Progenitor cell of endocrine pancreas (in vitro differentiated cells): Measurements from ENCODE around the gene CDH13. TPM values are rescaled to one million over a fixed set of nuclear protein-coding genes. Genes with fewer than 3 reads are reported as not detected.

Source experiments
- DNase-seq: peaks from one replicate; pipeline ENCODE4 v3.0.0; 2021; ENCODE audit warnings: low spot score; ENCODE audit not compliant: unreplicated experiment
- H3K27ac Mint-ChIP-seq: 2 replicates; pipeline ENCODE4 v1.8.0; 2021; ENCODE audit warnings: mild to moderate bottlenecking, moderate library complexity, mixed read lengths
- H3K27me3 Mint-ChIP-seq: 2 replicates; pipeline ENCODE4 v1.8.0; 2021; ENCODE audit warnings: mixed read lengths
- H3K36me3 Mint-ChIP-seq: 2 replicates; pipeline ENCODE4 v1.8.0; 2022; ENCODE audit warnings: mixed read lengths; ENCODE audit not compliant: insufficient read depth
- H3K4me1 Mint-ChIP-seq: 2 replicates; pipeline ENCODE4 v1.8.0; 2021; ENCODE audit warnings: low read depth, mixed read lengths
- H3K4me3 Mint-ChIP-seq: 2 replicates; pipeline ENCODE4 v1.8.0; 2021; ENCODE audit warnings: low read depth, mild to moderate bottlenecking, moderate library complexity, mixed read lengths
- H3K9me3 Mint-ChIP-seq: 2 replicates; pipeline ENCODE4 v1.8.0; 2021; ENCODE audit warnings: low read depth, mixed read lengths
- total RNA-seq: library from RNA; stranded (reverse); gene quantifications from 2 replicates; pipeline ENCODE4 v1.2.1, GENCODE V29; 2021
- TF ChIP-seq, protein P1 (sequence below): fragments of 200-600 bp; sonication (generic); IDR thresholded peaks from one replicate; pipeline ENCODE4 v1.5.0; 2021; ENCODE audit warnings: antibody characterized with exemption, mild to moderate bottlenecking; ENCODE audit not compliant: unreplicated experiment

The CDH13 gene
- total RNA-seq, 1 donor from 2014 or later, result 0.38 TPM

DNA sequence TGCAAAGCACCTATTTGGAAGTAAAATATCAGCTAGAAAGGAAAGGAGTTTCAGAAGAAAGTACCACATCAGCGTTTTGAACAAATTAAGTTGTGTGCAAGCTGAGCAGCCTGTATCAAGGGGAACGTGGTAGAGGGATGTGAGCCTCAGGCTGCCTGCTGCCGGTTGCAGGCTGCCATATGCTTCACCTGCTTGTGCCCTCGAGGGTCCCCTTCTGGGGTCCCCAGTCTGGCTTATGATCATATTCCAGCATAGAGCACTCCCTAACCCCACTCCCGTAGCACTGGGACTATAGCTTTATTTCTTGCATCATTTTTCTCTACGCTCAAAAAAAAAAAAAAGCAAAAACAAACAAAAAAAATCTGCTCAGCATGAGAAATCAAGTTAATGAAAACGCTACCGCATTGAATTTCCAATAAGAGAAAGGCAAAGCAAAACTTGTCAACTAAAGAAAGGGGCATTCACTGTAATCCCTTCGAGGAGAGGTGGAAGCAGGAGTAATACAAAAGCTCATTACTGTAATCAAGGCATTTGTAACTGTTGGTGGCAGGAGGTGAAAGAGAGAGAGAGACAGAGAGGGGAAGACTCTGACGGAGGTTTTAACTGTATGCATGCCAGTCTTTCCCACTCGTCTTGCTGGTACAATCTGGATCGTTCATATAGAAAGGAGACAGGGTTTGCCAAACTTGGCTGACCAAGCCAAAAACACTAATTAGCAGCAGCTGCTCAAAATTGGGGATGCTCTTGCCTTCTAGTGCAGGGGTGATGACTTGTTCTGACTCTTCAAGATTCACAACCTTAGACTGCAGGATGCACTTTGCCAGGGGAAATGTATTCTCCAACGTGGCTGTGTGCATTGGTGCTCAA, 922.8 kb downstream of the CDH13 start:
- H3K27me3 Mint-ChIP-seq, result peaks cover 24% of the 10 kb centered on the region
- no peak for DNase-seq
- H3K27ac Mint-ChIP-seq, result no peak overlapping the region
- H3K36me3 Mint-ChIP-seq, result no peaks in the 10 kb centered on the region
- H3K4me3 Mint-ChIP-seq, result no peak overlapping the region
- H3K9me3 Mint-ChIP-seq, result no peaks in the 10 kb centered on the region
- TF ChIP-seq, protein P1, sequence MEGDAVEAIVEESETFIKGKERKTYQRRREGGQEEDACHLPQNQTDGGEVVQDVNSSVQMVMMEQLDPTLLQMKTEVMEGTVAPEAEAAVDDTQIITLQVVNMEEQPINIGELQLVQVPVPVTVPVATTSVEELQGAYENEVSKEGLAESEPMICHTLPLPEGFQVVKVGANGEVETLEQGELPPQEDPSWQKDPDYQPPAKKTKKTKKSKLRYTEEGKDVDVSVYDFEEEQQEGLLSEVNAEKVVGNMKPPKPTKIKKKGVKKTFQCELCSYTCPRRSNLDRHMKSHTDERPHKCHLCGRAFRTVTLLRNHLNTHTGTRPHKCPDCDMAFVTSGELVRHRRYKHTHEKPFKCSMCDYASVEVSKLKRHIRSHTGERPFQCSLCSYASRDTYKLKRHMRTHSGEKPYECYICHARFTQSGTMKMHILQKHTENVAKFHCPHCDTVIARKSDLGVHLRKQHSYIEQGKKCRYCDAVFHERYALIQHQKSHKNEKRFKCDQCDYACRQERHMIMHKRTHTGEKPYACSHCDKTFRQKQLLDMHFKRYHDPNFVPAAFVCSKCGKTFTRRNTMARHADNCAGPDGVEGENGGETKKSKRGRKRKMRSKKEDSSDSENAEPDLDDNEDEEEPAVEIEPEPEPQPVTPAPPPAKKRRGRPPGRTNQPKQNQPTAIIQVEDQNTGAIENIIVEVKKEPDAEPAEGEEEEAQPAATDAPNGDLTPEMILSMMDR, result no peak
- H3K4me1 Mint-ChIP-seq, result no peaks in the 10 kb centered on the region

DNA sequence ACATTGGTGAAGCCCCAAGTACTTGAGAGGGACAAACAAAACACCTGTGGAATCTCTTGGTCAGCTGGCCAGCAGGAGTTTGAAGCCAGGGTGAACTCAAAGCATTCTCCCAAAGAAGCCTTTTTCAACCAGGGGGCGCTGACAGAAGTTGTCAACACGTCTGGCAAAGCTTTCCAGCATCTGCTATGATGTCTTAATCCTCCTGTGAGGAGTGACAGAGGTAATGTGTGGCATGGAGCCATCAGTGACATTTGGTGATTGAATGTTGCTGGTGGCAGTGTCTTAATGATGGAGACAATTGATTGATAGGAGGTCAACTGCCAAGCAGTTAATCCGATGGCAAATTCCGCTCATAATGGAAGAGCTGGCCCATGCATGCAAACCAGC, 923.4 kb downstream of the CDH13 start:
- H3K27ac Mint-ChIP-seq, result no peak overlapping the region
- H3K4me1 Mint-ChIP-seq, result no peaks in the 10 kb centered on the region
- no peaks in the 10 kb centered on the region for H3K9me3 Mint-ChIP-seq
- H3K27me3 Mint-ChIP-seq, result peaks cover 24% of the 10 kb centered on the region
- TF ChIP-seq, protein P1, result no peak
- H3K36me3 Mint-ChIP-seq, result no peaks in the 10 kb centered on the region
- DNase-seq, result no peak
- H3K4me3 Mint-ChIP-seq, result no peak overlapping the region

DNA sequence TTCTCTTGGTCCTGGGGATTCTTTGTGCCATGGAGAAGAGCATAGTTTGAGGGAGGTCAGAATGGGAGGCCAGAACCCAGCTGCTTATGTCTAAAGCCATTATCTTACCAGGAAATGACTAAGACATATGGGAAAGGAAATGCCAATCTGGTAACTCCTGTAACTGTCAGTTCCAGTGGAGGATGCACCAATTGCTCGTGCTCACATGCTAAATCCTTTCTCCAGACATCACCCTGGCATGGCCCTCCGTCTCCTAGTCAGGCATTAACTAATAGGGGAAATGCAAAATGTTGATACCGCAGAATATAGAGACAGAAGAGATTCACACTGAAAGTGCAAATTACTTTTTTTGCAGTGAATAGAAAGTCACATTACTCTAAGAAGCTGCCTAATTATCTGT, 925.5 kb downstream of the CDH13 start:
- DNase-seq, result no peak
- H3K27ac Mint-ChIP-seq, result no peak overlapping the region
- TF ChIP-seq, protein P1, result no peak
- H3K36me3 Mint-ChIP-seq, result no peaks in the 10 kb centered on the region
- no peaks in the 10 kb centered on the region for H3K9me3 Mint-ChIP-seq
- H3K4me1 Mint-ChIP-seq, result no peaks in the 10 kb centered on the region
- H3K4me3 Mint-ChIP-seq, result no peak overlapping the region
- peaks cover 18% of the 10 kb centered on the region for H3K27me3 Mint-ChIP-seq

GRCh38 chr16:83552930-83553329, 926.2 kb downstream of the CDH13 start:
- TF ChIP-seq, protein P1, result no peak
- no peak overlapping the region for H3K4me3 Mint-ChIP-seq
- H3K27me3 Mint-ChIP-seq, result peaks cover 19% of the 10 kb centered on the region
- no peaks in the 10 kb centered on the region for H3K36me3 Mint-ChIP-seq
- no peak overlapping the region for H3K27ac Mint-ChIP-seq
- no peak for DNase-seq
- H3K9me3 Mint-ChIP-seq, result no peaks in the 10 kb centered on the region
- H3K4me1 Mint-ChIP-seq, result no peaks in the 10 kb centered on the region

- no peak overlapping the region for H3K27ac Mint-ChIP-seq
- peaks cover 23% of the 10 kb centered on the region for H3K27me3 Mint-ChIP-seq
- no peaks in the 10 kb centered on the region for H3K9me3 Mint-ChIP-seq
Measured at GRCh38 chr16:83554096-83554495, 927.3 kb downstream of the CDH13 start.

More at GRCh38 chr16:83554096-83554495, 927.3 kb downstream of the CDH13 start:
- H3K36me3 Mint-ChIP-seq, result no peaks in the 10 kb centered on the region
- H3K4me1 Mint-ChIP-seq, result no peaks in the 10 kb centered on the region
- DNase-seq, result no peak
- TF ChIP-seq, protein P1, result no peak
- no peak overlapping the region for H3K4me3 Mint-ChIP-seq
